ENCODE results near the gene KLHL40.

DNA sequence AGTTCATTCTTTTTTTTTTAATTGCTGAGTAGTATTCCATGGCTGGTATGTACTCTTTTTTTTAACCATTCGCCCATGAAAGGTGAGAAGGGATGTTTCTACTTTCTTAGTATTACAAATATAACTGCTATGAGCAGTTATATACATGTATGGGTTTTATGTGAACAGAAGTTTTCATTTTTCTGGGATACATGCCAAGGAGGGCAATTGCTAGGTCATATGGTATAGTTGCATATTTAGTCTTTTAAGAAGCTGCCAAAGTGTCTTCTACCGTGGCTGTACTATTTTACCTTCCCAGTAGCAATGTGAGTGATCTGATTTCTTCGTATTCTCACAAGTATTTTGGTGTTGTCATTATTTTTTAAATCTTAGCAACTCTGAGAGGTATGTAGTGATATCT is 11.2 kb upstream of the KLHL40 start:
- TF ChIP-seq, protein P1, sequence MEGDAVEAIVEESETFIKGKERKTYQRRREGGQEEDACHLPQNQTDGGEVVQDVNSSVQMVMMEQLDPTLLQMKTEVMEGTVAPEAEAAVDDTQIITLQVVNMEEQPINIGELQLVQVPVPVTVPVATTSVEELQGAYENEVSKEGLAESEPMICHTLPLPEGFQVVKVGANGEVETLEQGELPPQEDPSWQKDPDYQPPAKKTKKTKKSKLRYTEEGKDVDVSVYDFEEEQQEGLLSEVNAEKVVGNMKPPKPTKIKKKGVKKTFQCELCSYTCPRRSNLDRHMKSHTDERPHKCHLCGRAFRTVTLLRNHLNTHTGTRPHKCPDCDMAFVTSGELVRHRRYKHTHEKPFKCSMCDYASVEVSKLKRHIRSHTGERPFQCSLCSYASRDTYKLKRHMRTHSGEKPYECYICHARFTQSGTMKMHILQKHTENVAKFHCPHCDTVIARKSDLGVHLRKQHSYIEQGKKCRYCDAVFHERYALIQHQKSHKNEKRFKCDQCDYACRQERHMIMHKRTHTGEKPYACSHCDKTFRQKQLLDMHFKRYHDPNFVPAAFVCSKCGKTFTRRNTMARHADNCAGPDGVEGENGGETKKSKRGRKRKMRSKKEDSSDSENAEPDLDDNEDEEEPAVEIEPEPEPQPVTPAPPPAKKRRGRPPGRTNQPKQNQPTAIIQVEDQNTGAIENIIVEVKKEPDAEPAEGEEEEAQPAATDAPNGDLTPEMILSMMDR (conservative IDR thresholded peaks at IDR 0.05; ENCODE audit: low read depth, low read length): no peak
- TF ChIP-seq EZH2 (IDR thresholded peaks at IDR 0.05; ENCODE audit: borderline replicate concordance, low read depth, low read length, poor library complexity, severe bottlenecking): no peak
